ENCODE measurements around the gene MGAT4C.

GRCh38 chr12:86226481-86226880 lies 29.7 kb downstream of the MGAT4C start:
- no peak for TF ChIP-seq CTCF (IDR thresholded peaks at IDR 0.05; ENCODE audit: low read depth, low read length)
- no peak for TF ChIP-seq MAX (IDR thresholded peaks at IDR 0.05; ENCODE audit: low read depth, low read length)
- no peak for TF ChIP-seq POLR2A (IDR thresholded peaks at IDR 0.05; ENCODE audit: extremely low read depth, insufficient read length)
- TF ChIP-seq MYC (IDR thresholded peaks at IDR 0.05; ENCODE audit: low read depth, low read length) = no peak
